ENCODE measurements around the gene TMEM72. TPM values are rescaled to one million over a fixed set of nuclear protein-coding genes. Genes with fewer than 3 reads are reported as not detected.

The TMEM72 gene
- total and polyA plus RNA-seq, 2 of the 13 experiments (the other 11 are each of a cell fraction or from before 2014, with no cell fraction given) = 0.04 TPM; not detected in 1

GRCh38 chr10:44891721-44892120 lies 19.4 kb upstream of the TMEM72 start:
- no peaks in the 10 kb centered on the region for H3K9me3 ChIP-seq (ENCODE audit: low read length)
- H3K27ac ChIP-seq (ENCODE audit: extremely low read length, insufficient read depth, low read length) = no peak overlapping the region
- H4K20me1 ChIP-seq (ENCODE audit: insufficient read depth, low read length) = no peaks in the 10 kb centered on the region
- no TSS peak for BruUV-seq (replicated peaks)
- POLR2A ChIA-PET = no interaction called here
- no peak overlapping the region for H3K9ac ChIP-seq (ENCODE audit: insufficient read depth, low read depth, low read length)
- intact Hi-C loops (cut with micrococcal nuclease; ENCODE audit: unreplicated experiment) = no loop called here
- TF ChIP-seq CEBPB (IDR thresholded peaks at IDR 0.05; ENCODE audit: borderline replicate concordance, low read depth, low read length) (peak; percentile 53; the same call in 1 of the 2 replicates), RNF219 (CRISPR knock-in tag; IDR thresholded peaks at IDR 0.05) (no peak)
- CTCF ChIA-PET (ENCODE audit: low intra/inter-chr PET ratio, low total read pairs) = no interaction called here
- no peak overlapping the region for H3K4me3 ChIP-seq (replicated peaks in 1 of 3; ENCODE audit: insufficient read depth in 1 of 3, low read depth in 2 of 3, low read length in 3 of 3)
- H3K4me1 ChIP-seq (ENCODE audit: insufficient read depth, low read length) = no peaks in the 10 kb centered on the region
- in situ Hi-C loops (cut with HindIII; ENCODE audit: extremely low pct_ligation_motif_present, low pct_unique_long_range_greater_than_20kb) = no loop called here
- no peak overlapping the region for H2AFZ ChIP-seq (ENCODE audit: low read length)
- DNase-seq (ENCODE audit: low spot score) = no peak
- no peaks in the 10 kb centered on the region for H3K79me2 ChIP-seq (ENCODE audit: insufficient read depth, low read length)
- H3K4me2 ChIP-seq (ENCODE audit: low read depth, low read length) = no peak overlapping the region
- 0 out of 5 replicates have a peak, but pooled peaks cover 0 to 6% of the 10 kb centered on the region in 2 experiments for H3K27me3 ChIP-seq (ENCODE audit: control insufficient read depth in 1 of 2, insufficient read depth in 2 of 2, low read length in 2 of 2)
- no peak for FAIRE-seq
- H3K36me3 ChIP-seq (replicated peaks in 1 of 2; ENCODE audit: control insufficient read depth in 1 of 2, insufficient read depth in 2 of 2, low read length in 2 of 2) = no peaks in the 10 kb centered on the region
- 4% methylated on average over 1 of the region's 1 CpG for WGBS (ENCODE audit: low lambda C conversion rate)
- ATAC-seq = no peak

DNA sequence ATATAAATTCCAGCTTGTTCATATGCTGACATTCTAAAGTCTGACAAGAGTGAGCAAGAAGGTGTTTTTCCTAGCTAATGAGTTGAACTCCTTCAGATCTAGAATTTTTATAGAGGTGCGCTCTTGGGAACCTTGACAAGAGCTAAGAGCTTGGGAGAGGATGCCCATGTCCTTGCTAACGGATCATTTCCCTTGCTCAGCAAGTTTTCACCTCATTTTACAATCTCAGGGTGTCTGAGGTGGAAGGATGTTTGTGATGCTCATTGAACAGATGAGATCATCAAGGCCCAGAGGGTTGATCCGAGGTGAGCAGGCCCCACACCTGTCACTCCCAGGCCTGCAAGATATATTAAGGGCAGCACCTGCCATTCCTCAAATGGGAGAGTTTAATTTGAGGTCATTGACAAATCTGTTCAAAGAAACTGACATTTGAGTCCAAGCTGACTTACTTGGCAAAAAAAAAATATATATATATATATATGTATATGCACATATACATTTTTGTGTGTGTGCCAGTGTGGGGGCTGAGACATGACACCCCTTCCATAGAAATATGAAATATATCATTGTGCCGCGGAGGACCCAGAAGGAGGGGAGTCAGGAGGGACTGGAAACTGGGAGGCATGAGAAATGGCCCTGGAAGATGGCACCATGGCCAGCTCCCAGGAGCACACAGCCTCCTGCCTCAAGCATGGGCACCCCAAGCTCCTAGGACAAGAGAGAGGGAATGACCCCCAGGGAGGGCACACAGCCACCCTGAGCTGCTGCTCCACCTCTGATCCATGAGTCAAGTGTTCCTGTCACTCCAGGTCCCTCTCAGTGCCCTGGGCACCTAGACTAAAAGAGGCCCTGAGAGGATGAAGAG lies 17.3 kb upstream of the TMEM72 start:
- CTCF ChIA-PET (ENCODE audit: low intra/inter-chr PET ratio, low total read pairs) = no interaction called here
- TF ChIP-seq BCLAF1 (IDR thresholded peaks at IDR 0.05) = no peak
- TF ChIP-seq MAFK (conservative IDR thresholded peaks at IDR 0.05 in 1 of 2, IDR thresholded peaks at IDR 0.05 in 1 of 2; ENCODE audit: low read length in 2 of 2) = peak; percentile 72 to 80
- peak; percentile 67 for TF ChIP-seq MAFF (IDR thresholded peaks at IDR 0.05; ENCODE audit: low read depth, low read length)

More for the DNA sequence above, 17.3 kb upstream of the TMEM72 start:
- DNase-seq (ENCODE audit: low spot score) (no peak), ATAC-seq (no peak), FAIRE-seq (no peak)
- Histone ChIP-seq H3K9ac (ENCODE audit: insufficient read depth, low read depth, low read length) (no peak overlapping the region), H3K4me1 (ENCODE audit: insufficient read depth, low read length) (no peaks in the 10 kb centered on the region), H3K9me3 (ENCODE audit: low read length) (no peaks in the 10 kb centered on the region; the same call in 1 of the 2 replicates), H3K27ac (ENCODE audit: extremely low read length, insufficient read depth, low read length) (no peak overlapping the region), H3K36me3 (replicated peaks in 1 of 2; ENCODE audit: control insufficient read depth in 1 of 2, insufficient read depth in 2 of 2, low read length in 2 of 2) (no peaks in the 10 kb centered on the region), H3K27me3 (ENCODE audit: control insufficient read depth in 1 of 2, insufficient read depth in 2 of 2, low read length in 2 of 2) (peaks cover 2 to 10% of the 10 kb centered on the region in 2 experiments; a peak in 3 of 5 replicates), H3K79me2 (ENCODE audit: insufficient read depth, low read length) (no peaks in the 10 kb centered on the region), H4K20me1 (ENCODE audit: insufficient read depth, low read length) (no peaks in the 10 kb centered on the region), H2AFZ (ENCODE audit: low read length) (no peak overlapping the region), H3K4me3 (replicated peaks in 1 of 3; ENCODE audit: insufficient read depth in 1 of 3, low read depth in 2 of 3, low read length in 3 of 3) (no peak overlapping the region), H3K4me2 (ENCODE audit: low read depth, low read length) (no peak overlapping the region)
- BruUV-seq (replicated peaks) = no TSS peak
- intact Hi-C loops (cut with micrococcal nuclease; ENCODE audit: unreplicated experiment) = no loop called here
- WGBS (ENCODE audit: low lambda C conversion rate) = 40% methylated on average over 5 of the region's 5 CpGs
- POLR2A ChIA-PET = no interaction called here
- in situ Hi-C loops (cut with HindIII; ENCODE audit: extremely low pct_ligation_motif_present, low pct_unique_long_range_greater_than_20kb) = no loop called here
